ENCODE measurements around the gene GRB7. TPM values are rescaled to one million over a fixed set of nuclear protein-coding genes. Genes with fewer than 3 reads are reported as not detected.

The GRB7 gene
- polyA plus RNA-seq, 1 donor (not counting 4 experiments of a cell fraction or from before 2014, with no cell fraction given) = 4.2 TPM

DNA sequence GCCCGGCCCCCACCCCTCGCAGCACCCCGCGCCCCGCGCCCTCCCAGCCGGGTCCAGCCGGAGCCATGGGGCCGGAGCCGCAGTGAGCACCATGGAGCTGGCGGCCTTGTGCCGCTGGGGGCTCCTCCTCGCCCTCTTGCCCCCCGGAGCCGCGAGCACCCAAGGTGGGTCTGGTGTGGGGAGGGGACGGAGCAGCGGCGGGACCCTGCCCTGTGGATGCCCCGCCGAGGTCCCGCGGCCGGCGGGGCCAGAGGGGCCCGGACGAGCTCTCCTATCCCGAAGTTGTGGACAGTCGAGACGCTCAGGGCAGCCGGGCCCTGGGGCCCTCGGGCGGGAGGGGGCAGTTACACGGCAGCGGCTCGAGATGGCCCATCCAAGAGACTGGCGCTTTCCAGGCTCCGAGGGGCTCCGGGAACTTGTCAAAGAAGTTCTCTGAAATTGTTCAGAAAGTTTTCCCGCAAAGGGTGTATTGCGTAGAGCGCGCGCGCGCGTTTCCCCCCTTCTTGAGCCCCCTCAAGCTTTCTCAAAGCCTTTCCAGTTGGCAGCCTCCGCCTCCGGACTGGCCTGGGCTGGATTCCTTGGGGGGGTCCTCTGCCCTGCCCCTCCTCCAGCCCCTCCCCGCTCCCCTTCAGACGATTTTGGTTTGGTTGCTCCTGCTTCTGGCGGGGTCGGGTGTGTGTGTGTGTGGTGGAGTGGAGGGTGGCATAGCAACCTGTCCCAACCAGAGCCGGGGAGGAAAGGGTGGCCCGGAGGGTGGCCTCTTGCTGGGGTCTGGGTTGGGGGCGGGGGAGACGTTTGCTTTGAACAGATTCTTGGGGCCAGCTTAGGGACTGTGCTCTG, 37.4 kb upstream of the GRB7 start:
- Histone ChIP-seq H3K9me1 (ENCODE audit: control insufficient read depth, extremely low read depth, insufficient read depth, low read length) (peaks cover 2% of the 10 kb centered on the region), H3K4me2 (ENCODE audit: control insufficient read depth, extremely low read depth, insufficient read depth, low read depth, low read length) (peak overlapping the region; percentile 80), H3K9me3 (ENCODE audit: control insufficient read depth, low read depth, low read length) (no peaks in the 10 kb centered on the region), H3K4me3 (ENCODE audit: control insufficient read depth in 2 of 3, extremely low read depth in 1 of 3, insufficient read depth in 2 of 3, low read depth in 1 of 3, low read length in 3 of 3) (peak overlapping the region; percentile 79 to 90 (median 87)), H3K79me2 (ENCODE audit: control insufficient read depth, insufficient read depth, low read length) (peaks cover 22% of the 10 kb centered on the region), H2AFZ (ENCODE audit: control insufficient read depth, low read length) (peak overlapping the region; percentile 31), H4K20me1 (ENCODE audit: control insufficient read depth, extremely low read depth, insufficient read depth, low read length) (no peaks in the 10 kb centered on the region), H3K4me1 (ENCODE audit: control insufficient read depth, extremely low read depth, insufficient read depth, low read length) (peaks cover 23% of the 10 kb centered on the region), H3K36me3 (ENCODE audit: control insufficient read depth in 2 of 2, extremely low read depth in 1 of 2, insufficient read depth in 2 of 2, low read length in 2 of 2) (no peaks in the 10 kb centered on the region), H3K27ac (ENCODE audit: control insufficient read depth, insufficient read depth, low read length) (peak overlapping the region; percentile 9), H3K27me3 (ENCODE audit: control insufficient read depth, extremely low read depth, insufficient read depth, low read length) (no peaks in the 10 kb centered on the region), H3K9ac (ENCODE audit: control insufficient read depth, extremely low read depth, insufficient read depth, low read length) (peak overlapping the region; percentile 76)
- dilution Hi-C loops (cut with MboI; ENCODE audit: extremely low pct_ligation_motif_present, low sequenced_read_pairs) = no loop called here
- no peak for FAIRE-seq
- DNase-seq (ENCODE audit: low read depth, low spot score) = no peak
- TF ChIP-seq, protein P1, sequence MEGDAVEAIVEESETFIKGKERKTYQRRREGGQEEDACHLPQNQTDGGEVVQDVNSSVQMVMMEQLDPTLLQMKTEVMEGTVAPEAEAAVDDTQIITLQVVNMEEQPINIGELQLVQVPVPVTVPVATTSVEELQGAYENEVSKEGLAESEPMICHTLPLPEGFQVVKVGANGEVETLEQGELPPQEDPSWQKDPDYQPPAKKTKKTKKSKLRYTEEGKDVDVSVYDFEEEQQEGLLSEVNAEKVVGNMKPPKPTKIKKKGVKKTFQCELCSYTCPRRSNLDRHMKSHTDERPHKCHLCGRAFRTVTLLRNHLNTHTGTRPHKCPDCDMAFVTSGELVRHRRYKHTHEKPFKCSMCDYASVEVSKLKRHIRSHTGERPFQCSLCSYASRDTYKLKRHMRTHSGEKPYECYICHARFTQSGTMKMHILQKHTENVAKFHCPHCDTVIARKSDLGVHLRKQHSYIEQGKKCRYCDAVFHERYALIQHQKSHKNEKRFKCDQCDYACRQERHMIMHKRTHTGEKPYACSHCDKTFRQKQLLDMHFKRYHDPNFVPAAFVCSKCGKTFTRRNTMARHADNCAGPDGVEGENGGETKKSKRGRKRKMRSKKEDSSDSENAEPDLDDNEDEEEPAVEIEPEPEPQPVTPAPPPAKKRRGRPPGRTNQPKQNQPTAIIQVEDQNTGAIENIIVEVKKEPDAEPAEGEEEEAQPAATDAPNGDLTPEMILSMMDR (optimal IDR thresholded peaks at IDR 0.05 in 1 of 3, IDR thresholded peaks at IDR 0.05 in 1 of 3, conservative IDR thresholded peaks at IDR 0.05 in 1 of 3; ENCODE audit: extremely low read depth in 1 of 3, insufficient read depth in 2 of 3, low read length in 3 of 3) = no peak
- no peak for TF ChIP-seq EZH2 (IDR thresholded peaks at IDR 0.05; ENCODE audit: low read length)

DNA sequence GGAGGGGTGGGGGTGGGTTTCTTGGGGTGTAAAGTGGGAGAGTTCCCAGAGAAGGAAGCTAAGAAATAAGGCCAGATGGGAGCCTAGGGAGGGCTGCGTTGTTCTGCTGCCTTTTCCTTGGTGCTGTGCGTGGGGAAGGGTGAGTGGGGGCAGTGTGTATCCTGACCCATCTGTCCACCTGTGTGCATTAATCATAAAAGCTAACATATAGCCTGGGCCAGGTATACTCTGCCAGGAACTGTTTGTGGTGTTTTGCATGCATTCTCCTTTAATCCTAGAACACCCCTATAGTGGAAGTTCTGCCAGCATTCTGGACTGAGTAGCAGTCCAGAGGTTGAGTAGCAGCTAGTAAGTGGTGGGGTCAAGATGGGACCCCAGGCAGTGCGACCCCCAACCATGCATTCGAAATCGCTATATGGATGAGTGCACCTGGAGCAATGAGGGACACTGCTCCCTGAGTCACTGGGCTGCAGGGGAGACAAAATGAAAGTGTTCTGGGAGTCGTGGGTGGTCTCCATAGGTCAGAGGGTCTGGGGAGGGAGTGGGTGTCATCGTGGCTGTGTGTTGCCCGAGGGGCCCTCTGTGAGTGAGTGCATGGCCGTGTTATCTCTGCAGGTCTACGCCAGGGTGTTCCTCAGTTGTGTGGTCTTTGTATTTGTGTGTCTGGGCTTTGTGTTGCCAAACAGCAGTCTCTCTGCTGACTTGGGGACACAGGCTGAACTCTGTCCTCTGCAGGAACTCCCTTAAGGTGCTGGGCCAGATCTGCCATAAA, 36.5 kb upstream of the GRB7 start:
- H2AFZ ChIP-seq (ENCODE audit: control insufficient read depth, low read length) = no peak overlapping the region
- no peak overlapping the region for H3K9ac ChIP-seq (ENCODE audit: control insufficient read depth, extremely low read depth, insufficient read depth, low read length)
- H3K27ac ChIP-seq (ENCODE audit: control insufficient read depth, insufficient read depth, low read length) = no peak overlapping the region
- peak overlapping the region; percentile 80 for H3K4me2 ChIP-seq (ENCODE audit: control insufficient read depth, extremely low read depth, insufficient read depth, low read depth, low read length)
- TF ChIP-seq, protein P1 (optimal IDR thresholded peaks at IDR 0.05 in 1 of 3, IDR thresholded peaks at IDR 0.05 in 1 of 3, conservative IDR thresholded peaks at IDR 0.05 in 1 of 3; ENCODE audit: extremely low read depth in 1 of 3, insufficient read depth in 2 of 3, low read length in 3 of 3) = no peak
- TF ChIP-seq EZH2 (IDR thresholded peaks at IDR 0.05; ENCODE audit: low read length) = no peak
- dilution Hi-C loops (cut with MboI; ENCODE audit: extremely low pct_ligation_motif_present, low sequenced_read_pairs) = no loop called here
- no peaks in the 10 kb centered on the region for H3K27me3 ChIP-seq (ENCODE audit: control insufficient read depth, extremely low read depth, insufficient read depth, low read length)
- H3K9me3 ChIP-seq (ENCODE audit: control insufficient read depth, low read depth, low read length) = no peaks in the 10 kb centered on the region
- H3K9me1 ChIP-seq (ENCODE audit: control insufficient read depth, extremely low read depth, insufficient read depth, low read length) = peaks cover 4% of the 10 kb centered on the region
- peaks cover 22% of the 10 kb centered on the region for H3K79me2 ChIP-seq (ENCODE audit: control insufficient read depth, insufficient read depth, low read length)
- H3K4me1 ChIP-seq (ENCODE audit: control insufficient read depth, extremely low read depth, insufficient read depth, low read length) = peaks cover 31% of the 10 kb centered on the region
- H3K4me3 ChIP-seq (ENCODE audit: control insufficient read depth in 2 of 3, extremely low read depth in 1 of 3, insufficient read depth in 2 of 3, low read depth in 1 of 3, low read length in 3 of 3) = peak overlapping the region; percentile 79 to 90 (median 87)
- no peaks in the 10 kb centered on the region for H4K20me1 ChIP-seq (ENCODE audit: control insufficient read depth, extremely low read depth, insufficient read depth, low read length)
- DNase-seq (ENCODE audit: low read depth, low spot score) (no peak), FAIRE-seq (peak; percentile 17)
- H3K36me3 ChIP-seq (ENCODE audit: control insufficient read depth in 2 of 2, extremely low read depth in 1 of 2, insufficient read depth in 2 of 2, low read length in 2 of 2) = no peaks in the 10 kb centered on the region
